SK-N-SH (cell line): ENCODE results near the gene TMEM14C. TPM values are rescaled to one million over a fixed set of nuclear protein-coding genes. Genes with fewer than 3 reads are reported as not detected.

Experiments
- CTCF ChIA-PET: fragments of 300-600, 350-600 bp; formaldehyde crosslinking; extraction: SDS; loops from one replicate; lab custom pipeline; 2021; lab: Yijun Ruan, JAX
- POLR2A ChIA-PET: fragments of 350-600 bp; sonication (Branson Sonifier 250); formaldehyde crosslinking; extraction: SDS; loops from one replicate; lab custom pipeline; 2020; ENCODE audit warnings: antibody characterized with exemption, inconsistent platforms; lab: Yijun Ruan, JAX
- DNase-seq: peaks from one replicate; pipeline ENCODE4 v3.0.0; 2012
- H2AFZ ChIP-seq: fragments of 200-600 bp; sonication (generic); 2 replicates; pipeline ENCODE4 v1.8.1; 2016; ENCODE audit warnings: antibody characterized with exemption, mild to moderate bottlenecking, low read depth
- H3F3A ChIP-seq: fragments of 200-600 bp; sonication (generic); replicated peaks from 2 replicates; pipeline ENCODE3; 2016; ENCODE audit warnings: antibody characterized with exemption, mild to moderate bottlenecking; ENCODE audit not compliant: insufficient read depth
- H3K27ac ChIP-seq, 2 experiments: fragments of 200-500 bp in 1 of 2; fragments of 200-600 bp in 1 of 2; sonication (Bioruptor generic) in 1 of 2; sonication (generic), shearing (Covaris generic) in 1 of 2; 2 replicates each; pipeline versions ENCODE4 v1.5.1 to v1.6.1; 2014 to 2016; ENCODE audit warnings: low read depth in 2 of 2, inconsistent platforms in 1 of 2, low read length in 1 of 2, mild to moderate bottlenecking in 1 of 2, mixed read lengths in 1 of 2
- H3K27me3 ChIP-seq: fragments of 200-600 bp; sonication (generic), shearing (Covaris generic); 2 replicates; pipeline ENCODE4 v1.6.1; 2016; ENCODE audit warnings: mixed run types; ENCODE audit not compliant: insufficient read depth
- H3K36me3 ChIP-seq, 2 experiments: fragments of 200-500 bp in 1 of 2; fragments of 200-600 bp in 1 of 2; sonication (Bioruptor generic) in 1 of 2; sonication (generic) in 1 of 2; replicated peaks in 1 of 2; 2 replicates each; pipeline versions ENCODE3 to v1.5.1; 2014 to 2016; ENCODE audit warnings: low read length in 1 of 2, mild to moderate bottlenecking in 1 of 2; ENCODE audit not compliant: insufficient read depth in 2 of 2, control insufficient read depth in 1 of 2
- H3K4me1 ChIP-seq, 2 experiments: fragments of 200-500 bp in 1 of 2; fragments of 200-600 bp in 1 of 2; sonication (Bioruptor generic) in 1 of 2; sonication (generic), shearing (Covaris generic) in 1 of 2; 2 replicates each; pipeline versions ENCODE4 v1.5.1 to v1.6.1; 2014 to 2016; ENCODE audit warnings: low read depth in 1 of 2, low read length in 1 of 2, mixed run types in 1 of 2; ENCODE audit not compliant: insufficient read depth in 2 of 2, control insufficient read depth in 1 of 2
- H3K4me2 ChIP-seq: fragments of 200-600 bp; sonication (generic), shearing (Covaris generic); 2 replicates; pipeline ENCODE4 v1.6.1; 2017; ENCODE audit warnings: mixed run types
- H3K4me3 ChIP-seq, 2 experiments: fragments of 200-500 bp in 1 of 2; fragments of 200-600 bp in 1 of 2; sonication (Bioruptor generic) in 1 of 2; sonication (generic), shearing (Covaris generic) in 1 of 2; 2 replicates each; pipeline versions ENCODE4 v1.5.1 to v1.8.1; 2014 to 2016; ENCODE audit warnings: low read depth in 2 of 2, inconsistent platforms in 1 of 2, low read length in 1 of 2, mild to moderate bottlenecking in 1 of 2, mixed read lengths in 1 of 2, moderate library complexity in 1 of 2
- H3K79me2 ChIP-seq: fragments of 200-600 bp; sonication (generic); 2 replicates; pipeline ENCODE4 v1.8.1; 2017; ENCODE audit warnings: mild to moderate bottlenecking; ENCODE audit not compliant: insufficient read depth
- H3K9ac ChIP-seq: fragments of 200-600 bp; sonication (generic); 2 replicates; pipeline ENCODE4 v1.6.1; 2017; ENCODE audit warnings: mixed run types
- H3K9me2 ChIP-seq: fragments of 200-600 bp; sonication (generic); 2 replicates; pipeline ENCODE4 v1.6.1; 2017; ENCODE audit warnings: mixed run types
- H3K9me3 ChIP-seq: fragments of 200-600 bp; sonication (generic); 2 replicates; pipeline ENCODE4 v1.6.1; 2017; ENCODE audit warnings: mixed run types, mild to moderate bottlenecking, moderate library complexity
- H4K20me1 ChIP-seq: fragments of 200-600 bp; sonication (generic); 2 replicates; pipeline ENCODE4 v1.6.1; 2017; ENCODE audit warnings: mild to moderate bottlenecking, mixed run types; ENCODE audit not compliant: insufficient read depth
- ELF1 ChIP-seq: IDR thresholded peaks from 2 replicates; pipeline ENCODE4 v1.4.0; 2012
- FOXM1 ChIP-seq: IDR thresholded peaks from 2 replicates; pipeline ENCODE4 v1.4.0; 2012; ENCODE audit warnings: low read depth, mild to moderate bottlenecking
- MEF2A ChIP-seq: IDR thresholded peaks from 2 replicates; pipeline ENCODE4 v1.4.0; 2012; ENCODE audit warnings: low read depth, borderline replicate concordance
- TCF12 ChIP-seq: IDR thresholded peaks from 2 replicates; pipeline ENCODE4 v1.4.0; 2012
- WGBS: methylation state at CpG from one replicate; pipeline ENCODE4 v1.1.6; 2017; ENCODE audit warnings: low lambda C conversion rate; 5-methylcytosine and 5-hydroxymethylcytosine counted together
- polyA plus RNA-seq, 3 experiments: library from polyadenylated mRNA; depleted of rRNA; stranded (reverse); fragments of >200 nt; gene quantifications; 2 replicates each; pipeline ENCODE4 v1.2.3, GENCODE V29; 2012
- small RNA-seq, 7 experiments: library from RNA; depleted of rRNA; stranded (forward); fragments of <200 nt; gene quantifications; one replicate each; pipeline ENCODE3, GENCODE V24; 2012

The TMEM14C gene
- polyA plus RNA-seq, 1 of the 3 experiments (the other 2 are of a cell fraction): 199 TPM

DNA sequence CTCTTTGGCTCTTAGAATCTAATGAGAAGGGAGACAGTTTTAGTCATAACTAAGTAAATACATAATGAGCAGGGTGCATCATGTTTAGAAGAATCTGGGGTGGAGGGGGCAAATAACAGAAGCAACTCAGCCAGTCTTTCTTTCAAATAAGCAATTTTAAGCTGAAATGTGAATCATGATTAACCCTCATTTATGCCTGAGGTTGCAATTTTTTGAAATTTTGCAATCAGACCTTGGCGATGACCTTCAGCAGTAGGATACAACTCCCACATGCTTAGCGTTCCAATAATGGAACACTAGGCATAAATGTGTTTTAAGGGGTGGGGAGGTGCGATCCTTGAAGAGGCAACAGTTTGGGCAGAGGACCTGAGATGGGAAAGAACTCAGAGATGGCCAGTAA, 55.4 kb downstream of the TMEM14C start:
- 77% methylated on average over 3 of the region's 3 CpGs for WGBS

DNA sequence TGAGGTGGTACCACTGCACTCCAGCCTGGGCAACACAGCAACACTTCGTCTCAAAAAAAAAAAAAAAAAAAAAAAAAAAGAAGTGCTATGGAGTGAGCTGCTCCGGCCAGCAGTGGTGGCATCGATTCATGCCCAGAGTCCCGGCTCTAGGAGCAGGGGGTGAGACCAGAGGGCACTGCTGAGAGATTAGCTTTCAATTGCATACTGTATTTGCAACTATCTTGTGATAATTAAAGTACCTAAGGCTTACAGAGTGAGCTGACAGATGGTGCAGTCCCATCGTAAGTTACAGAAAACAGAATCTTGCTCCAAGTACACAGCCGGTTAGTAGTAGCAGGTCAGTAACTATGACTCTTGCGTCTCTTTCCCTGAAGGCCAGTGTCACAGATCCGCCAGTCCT, 56.2 kb downstream of the TMEM14C start:
- Histone ChIP-seq H3K79me2 (no peaks in the 10 kb centered on the region), H3K9me2 (no peaks in the 10 kb centered on the region), H3K4me2 (no peak overlapping the region), H3K9me3 (no peaks in the 10 kb centered on the region), H3K27ac (no peak overlapping the region), H3K36me3 (peaks cover 5 to 6% of the 10 kb centered on the region in 2 experiments), H3K4me3 (no peak overlapping the region), H3K27me3 (no peaks in the 10 kb centered on the region), H3F3A (no peaks in the 10 kb centered on the region), H3K4me1 (no peaks in the 10 kb centered on the region), H4K20me1 (no peaks in the 10 kb centered on the region), H3K9ac (no peak overlapping the region), H2AFZ (no peak overlapping the region)
- no peak for DNase-seq
- POLR2A ChIA-PET: no interaction called here
- 96% methylated on average over 8 of the region's 8 CpGs for WGBS
- no peak for TF ChIP-seq ELF1
- CTCF ChIA-PET: interaction anchor here (1.2 kb wide), 1 partner anchor 23 kb away, joined by 3 read pairs; no protein-coding TSS in a partner anchor

More for the DNA sequence above, 55.4 kb downstream of the TMEM14C start:
- Histone ChIP-seq H3K4me3 (no peak overlapping the region), H2AFZ (no peak overlapping the region), H3K27ac (no peak overlapping the region), H3K4me1 (no peaks in the 10 kb centered on the region), H3F3A (no peaks in the 10 kb centered on the region), H3K4me2 (no peak overlapping the region), H3K9ac (no peak overlapping the region), H3K79me2 (no peaks in the 10 kb centered on the region), H3K9me2 (no peaks in the 10 kb centered on the region), H3K9me3 (no peaks in the 10 kb centered on the region), H4K20me1 (no peaks in the 10 kb centered on the region)
- CTCF ChIA-PET: no interaction called here
- DNase-seq: no peak
- POLR2A ChIA-PET: no interaction called here
- TF ChIP-seq TCF12 (no peak), MEF2A (no peak), FOXM1 (no peak)
- TF ChIP-seq, all 33 proteins: peak for 0
- no peaks in the 10 kb centered on the region for H3K27me3 ChIP-seq
- H3K36me3 ChIP-seq: peaks cover 5 to 6% of the 10 kb centered on the region in 2 experiments

Small RNA genes within 50 kb of the gene (small RNA-seq; reads per million reads assigned to genes)
- gene RF00019: 0 reads per million in 7 experiments
- gene RNA5SP203: 0 reads per million in 7 experiments

Other genes with a start within 250 kb of the TMEM14C start
- 0.13 and 0.29 TPM in 2 replicates for gene GCNT2, start 201.7 kb upstream of the TMEM14C start, polyA plus RNA-seq (2012; rRNA removed)
- gene C6orf52, start 28.5 kb upstream of the TMEM14C start, polyA plus RNA-seq (2012; rRNA removed): 0.71 and 1.4 TPM in 2 replicates
- gene PAK1IP1, start 28.1 kb upstream of the TMEM14C start, polyA plus RNA-seq (2012; rRNA removed): 16.2 and 19.1 TPM in 2 replicates
- 89.0 and 93.6 TPM in 2 replicates for gene TMEM14B, start 24.7 kb downstream of the TMEM14C start, polyA plus RNA-seq (2012; rRNA removed)
- gene MAK, start 115.5 kb downstream of the TMEM14C start, polyA plus RNA-seq (2012; rRNA removed): 0.02 TPM in 1 of 2 replicates, not detected in the other
- gene GCM2, start 159.0 kb downstream of the TMEM14C start, polyA plus RNA-seq (2012; rRNA removed): not detected in 2 replicates
- gene SYCP2L, start 164.0 kb downstream of the TMEM14C start, polyA plus RNA-seq (2012; rRNA removed): 0.82 and 1.5 TPM in 2 replicates